ENCODE data around the gene APOC3. TPM values are rescaled to one million over a fixed set of nuclear protein-coding genes. Genes with fewer than 3 reads are reported as not detected.

The APOC3 gene
- total RNA-seq, 1 experiment from 2014 or later, result not detected

DNA sequence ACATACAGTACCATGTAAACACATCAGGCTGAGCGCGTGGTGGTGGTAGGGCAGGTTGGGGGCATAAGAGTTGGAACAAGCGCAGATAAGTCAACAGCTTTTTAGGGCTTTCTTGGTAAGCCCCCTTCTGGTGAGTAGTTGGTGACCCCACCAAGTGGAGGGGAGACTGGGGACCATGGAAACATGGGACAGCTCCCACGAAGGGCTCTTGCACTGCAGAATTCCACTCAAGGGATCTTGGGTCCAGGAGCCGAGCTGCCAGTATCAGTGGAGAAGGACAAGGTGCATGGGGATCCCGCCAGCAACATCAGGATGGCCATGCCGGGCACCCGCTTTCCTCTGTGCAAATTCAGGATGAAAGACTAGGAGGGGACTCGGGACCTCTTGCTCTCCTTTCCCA is 14.0 kb downstream of the APOC3 start:
- no peak overlapping the region for H4K8ac ChIP-seq (replicated peaks; ENCODE audit: insufficient read length, low read depth, low read length)
- no peak overlapping the region for H2AFZ ChIP-seq (ENCODE audit: low read length)
- H3K23ac ChIP-seq (ENCODE audit: insufficient read length, low read depth, low read length), result no peak overlapping the region
- H3K4me2 ChIP-seq (ENCODE audit: insufficient read depth, insufficient read length, low read length), result no peak overlapping the region
- no peaks in the 10 kb centered on the region for H3K79me2 ChIP-seq (ENCODE audit: insufficient read depth, low read length)
- no peak overlapping the region for H3K18ac ChIP-seq (ENCODE audit: insufficient read length, low read depth, low read length)
- no peak overlapping the region for H2BK5ac ChIP-seq (ENCODE audit: insufficient read length, low read length)
- no peak overlapping the region for H3K14ac ChIP-seq (ENCODE audit: insufficient read depth, low read length)
- no peaks in the 10 kb centered on the region for H3K27me3 ChIP-seq (ENCODE audit: insufficient read depth, low read length)
- H3K79me1 ChIP-seq (ENCODE audit: insufficient read depth, low read depth, low read length, poor library complexity, severe bottlenecking), result no peaks in the 10 kb centered on the region
- no peak overlapping the region for H2BK15ac ChIP-seq (ENCODE audit: low read depth, low read length)
- H3K27me3 Mint-ChIP-seq (ENCODE audit: low read depth), result no peaks in the 10 kb centered on the region
- no peak overlapping the region for H2BK120ac ChIP-seq (ENCODE audit: low read depth, low read length, poor library complexity, severe bottlenecking)
- no peak overlapping the region for H3T11ph ChIP-seq (ENCODE audit: low read length)
- no peak overlapping the region for H3K4me3 Mint-ChIP-seq
- H3K4me1 Mint-ChIP-seq, result peaks cover 14 to 15% of the 10 kb centered on the region in 2 experiments
- no peak overlapping the region for H2BK12ac ChIP-seq (ENCODE audit: insufficient read length, low read depth, low read length)
- no CpG with 5 or more reads among the region's 9 CpGs for WGBS (ENCODE audit: extremely low coverage, insufficient read length, low lambda C conversion rate)
- H4K5ac ChIP-seq (ENCODE audit: insufficient read length, low read depth, low read length), result no peak overlapping the region
- H3K27ac ChIP-seq (ENCODE audit: insufficient read length, low read depth, low read length), result no peak overlapping the region
- no peaks in the 10 kb centered on the region for H3K23me2 ChIP-seq (ENCODE audit: insufficient read length, low read depth, low read length, poor library complexity, severe bottlenecking)
- H3K9me3 Mint-ChIP-seq, result no peaks in the 10 kb centered on the region
- peaks cover 9 to 45% (median 44%) of the 10 kb centered on the region in 3 experiments; a peak in 5 of 7 replicates for H3K36me3 Mint-ChIP-seq (ENCODE audit: insufficient read depth in 1 of 3, low read depth in 3 of 3)
- H3K56ac ChIP-seq (ENCODE audit: insufficient read length, low read depth, low read length), result no peak overlapping the region
- no peaks in the 10 kb centered on the region for H3K9me3 ChIP-seq (ENCODE audit: control insufficient read depth, low read depth, low read length)
- no peak overlapping the region for H3K4ac ChIP-seq (ENCODE audit: low read depth, low read length)
- no peak overlapping the region for H3K9ac ChIP-seq (ENCODE audit: extremely low read depth, insufficient read length, low read length)
- no peak overlapping the region for H2AK5ac ChIP-seq (ENCODE audit: insufficient read length, low read length)
- H2BK20ac ChIP-seq (ENCODE audit: low read depth, low read length, poor library complexity, severe bottlenecking), result no peak overlapping the region
- H4K91ac ChIP-seq (ENCODE audit: insufficient read length, low read depth, low read length), result no peak overlapping the region
- no peaks in the 10 kb centered on the region for H4K20me1 ChIP-seq (ENCODE audit: control insufficient read depth, insufficient read depth, insufficient read length)
- TF ChIP-seq, protein P1, sequence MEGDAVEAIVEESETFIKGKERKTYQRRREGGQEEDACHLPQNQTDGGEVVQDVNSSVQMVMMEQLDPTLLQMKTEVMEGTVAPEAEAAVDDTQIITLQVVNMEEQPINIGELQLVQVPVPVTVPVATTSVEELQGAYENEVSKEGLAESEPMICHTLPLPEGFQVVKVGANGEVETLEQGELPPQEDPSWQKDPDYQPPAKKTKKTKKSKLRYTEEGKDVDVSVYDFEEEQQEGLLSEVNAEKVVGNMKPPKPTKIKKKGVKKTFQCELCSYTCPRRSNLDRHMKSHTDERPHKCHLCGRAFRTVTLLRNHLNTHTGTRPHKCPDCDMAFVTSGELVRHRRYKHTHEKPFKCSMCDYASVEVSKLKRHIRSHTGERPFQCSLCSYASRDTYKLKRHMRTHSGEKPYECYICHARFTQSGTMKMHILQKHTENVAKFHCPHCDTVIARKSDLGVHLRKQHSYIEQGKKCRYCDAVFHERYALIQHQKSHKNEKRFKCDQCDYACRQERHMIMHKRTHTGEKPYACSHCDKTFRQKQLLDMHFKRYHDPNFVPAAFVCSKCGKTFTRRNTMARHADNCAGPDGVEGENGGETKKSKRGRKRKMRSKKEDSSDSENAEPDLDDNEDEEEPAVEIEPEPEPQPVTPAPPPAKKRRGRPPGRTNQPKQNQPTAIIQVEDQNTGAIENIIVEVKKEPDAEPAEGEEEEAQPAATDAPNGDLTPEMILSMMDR (conservative IDR thresholded peaks at IDR 0.05), result no peak
- H3K27ac Mint-ChIP-seq, result no peak overlapping the region; a peak in 2 of 7 replicates
- no peak for DNase-seq
- no peaks in the 10 kb centered on the region for H3K4me1 ChIP-seq (ENCODE audit: insufficient read depth, low read length)
